PFSK-1 (cell line): ENCODE data around the gene PSMB9.

Experiments used
- FOXP2 ChIP-seq: optimal IDR thresholded peaks from 2 replicates; pipeline ENCODE3; 2011; ENCODE audit warnings: borderline replicate concordance, control low read depth, inconsistent platforms; ENCODE audit not compliant: insufficient read depth; ENCODE audit errors: extremely low read length, extremely low read depth
- POLR2AphosphoS5 ChIP-seq: IDR thresholded peaks from 2 replicates; pipeline ENCODE4 v1.6.1; 2012; ENCODE audit warnings: low read depth, mild to moderate bottlenecking, control low read depth, low read length, moderate library complexity
- SIN3A ChIP-seq: IDR thresholded peaks from 2 replicates; pipeline ENCODE4 v1.6.1; 2012; ENCODE audit warnings: mild to moderate bottlenecking, low read length, moderate library complexity, borderline replicate concordance; ENCODE audit not compliant: insufficient read depth
- TAF1 ChIP-seq: IDR thresholded peaks from 2 replicates; pipeline ENCODE4 v1.6.1; 2012; ENCODE audit warnings: low read length, control low read depth, borderline replicate concordance; ENCODE audit not compliant: insufficient read depth
- TF ChIP-seq, protein P1 (sequence below), 2 experiments: IDR thresholded peaks; 2 replicates each; pipeline versions ENCODE4 v1.6.1 to v1.8.0; 2011 to 2012; ENCODE audit warnings: low read depth in 2 of 2, low read length in 2 of 2, control low read depth in 1 of 2, inconsistent platforms in 1 of 2, mild to moderate bottlenecking in 1 of 2, moderate library complexity in 1 of 2; ENCODE audit not compliant: insufficient read depth in 1 of 2

The PSMB9 gene

GRCh38 chr6:32895006-32895345 lies 41.0 kb downstream of the PSMB9 start:
- TF ChIP-seq, protein P1, sequence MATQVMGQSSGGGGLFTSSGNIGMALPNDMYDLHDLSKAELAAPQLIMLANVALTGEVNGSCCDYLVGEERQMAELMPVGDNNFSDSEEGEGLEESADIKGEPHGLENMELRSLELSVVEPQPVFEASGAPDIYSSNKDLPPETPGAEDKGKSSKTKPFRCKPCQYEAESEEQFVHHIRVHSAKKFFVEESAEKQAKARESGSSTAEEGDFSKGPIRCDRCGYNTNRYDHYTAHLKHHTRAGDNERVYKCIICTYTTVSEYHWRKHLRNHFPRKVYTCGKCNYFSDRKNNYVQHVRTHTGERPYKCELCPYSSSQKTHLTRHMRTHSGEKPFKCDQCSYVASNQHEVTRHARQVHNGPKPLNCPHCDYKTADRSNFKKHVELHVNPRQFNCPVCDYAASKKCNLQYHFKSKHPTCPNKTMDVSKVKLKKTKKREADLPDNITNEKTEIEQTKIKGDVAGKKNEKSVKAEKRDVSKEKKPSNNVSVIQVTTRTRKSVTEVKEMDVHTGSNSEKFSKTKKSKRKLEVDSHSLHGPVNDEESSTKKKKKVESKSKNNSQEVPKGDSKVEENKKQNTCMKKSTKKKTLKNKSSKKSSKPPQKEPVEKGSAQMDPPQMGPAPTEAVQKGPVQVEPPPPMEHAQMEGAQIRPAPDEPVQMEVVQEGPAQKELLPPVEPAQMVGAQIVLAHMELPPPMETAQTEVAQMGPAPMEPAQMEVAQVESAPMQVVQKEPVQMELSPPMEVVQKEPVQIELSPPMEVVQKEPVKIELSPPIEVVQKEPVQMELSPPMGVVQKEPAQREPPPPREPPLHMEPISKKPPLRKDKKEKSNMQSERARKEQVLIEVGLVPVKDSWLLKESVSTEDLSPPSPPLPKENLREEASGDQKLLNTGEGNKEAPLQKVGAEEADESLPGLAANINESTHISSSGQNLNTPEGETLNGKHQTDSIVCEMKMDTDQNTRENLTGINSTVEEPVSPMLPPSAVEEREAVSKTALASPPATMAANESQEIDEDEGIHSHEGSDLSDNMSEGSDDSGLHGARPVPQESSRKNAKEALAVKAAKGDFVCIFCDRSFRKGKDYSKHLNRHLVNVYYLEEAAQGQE (IDR thresholded peaks at IDR 0.05; ENCODE audit: insufficient read depth in 1 of 2, low read depth in 2 of 2, low read length in 2 of 2), result no peak
- TF ChIP-seq SIN3A (no peak), TAF1 (no peak), POLR2AphosphoS5 (no peak), FOXP2 (no peak)

GRCh38 chr6:32903952-32904351 lies 50.0 kb downstream of the PSMB9 start:
- TF ChIP-seq, protein P1 (IDR thresholded peaks at IDR 0.05; ENCODE audit: insufficient read depth in 1 of 2, low read depth in 2 of 2, low read length in 2 of 2), result no peak
- TF ChIP-seq FOXP2 (no peak), POLR2AphosphoS5 (no peak), TAF1 (no peak), SIN3A (no peak)

DNA sequence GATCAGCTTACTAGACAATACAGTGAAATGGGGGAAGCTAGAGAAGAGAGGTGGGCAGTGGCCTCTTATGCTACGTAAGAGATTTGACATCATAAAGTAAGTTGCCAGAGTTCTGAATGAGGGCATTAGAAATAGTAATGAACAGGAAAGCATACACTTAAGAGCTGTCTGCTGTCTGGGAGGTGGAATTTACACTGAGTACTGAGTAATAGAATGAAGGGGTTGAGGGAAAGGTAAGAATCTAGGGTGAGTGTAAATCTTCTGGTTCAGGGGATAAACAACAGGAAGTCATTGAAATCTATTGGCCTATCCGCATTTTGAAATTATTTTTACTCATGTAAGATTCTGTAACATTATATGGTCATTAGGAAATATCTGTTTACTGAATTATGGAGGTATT lies 51.1 kb downstream of the PSMB9 start:
- TF ChIP-seq TAF1 (no peak), SIN3A (no peak), POLR2AphosphoS5 (no peak), FOXP2 (no peak)
- TF ChIP-seq, protein P1 (IDR thresholded peaks at IDR 0.05; ENCODE audit: insufficient read depth in 1 of 2, low read depth in 2 of 2, low read length in 2 of 2), result no peak

- TF ChIP-seq FOXP2, result no peak
- TF ChIP-seq SIN3A, result no peak
- no peak for TF ChIP-seq TAF1
- TF ChIP-seq, protein P1 (IDR thresholded peaks at IDR 0.05; ENCODE audit: insufficient read depth in 1 of 2, low read depth in 2 of 2, low read length in 2 of 2), result no peak
- TF ChIP-seq POLR2AphosphoS5, result no peak
Measured at GRCh38 chr6:32906539-32906938, 52.5 kb downstream of the PSMB9 start.

- TF ChIP-seq, protein P1 (IDR thresholded peaks at IDR 0.05; ENCODE audit: insufficient read depth in 1 of 2, low read depth in 2 of 2, low read length in 2 of 2), result no peak
- TF ChIP-seq TAF1 (no peak), SIN3A (no peak), POLR2AphosphoS5 (no peak), FOXP2 (no peak)
Measured at GRCh38 chr6:32908897-32909296, 54.9 kb downstream of the PSMB9 start.
